IMR-90 (cell line): ENCODE measurements around the gene TKFC. TPM values are rescaled to one million over a fixed set of nuclear protein-coding genes. Genes with fewer than 3 reads are reported as not detected.

ENCODE experiments used
- ATAC-seq: fragments of 200-7000 bp; cut with Tn5 transposase; 2 replicates; pipeline ENCODE4 v1.9.1; 2020; ENCODE audit warnings: low read depth, mild to moderate bottlenecking, moderate library complexity
- BruUV-seq: library from RNA; stranded (reverse); fragments of 400-500 nt; replicated peaks from 2 replicates; lab custom pipeline; 2021; lab: Mats Ljungman, UMichigan
- CTCF ChIA-PET: fragments of 300-600 bp; formaldehyde crosslinking; extraction: SDS; loops from one replicate; lab custom pipeline; 2021; ENCODE audit warnings: antibody characterized with exemption; lab: Yijun Ruan, JAX
- POLR2A ChIA-PET: fragments of 300-600 bp; sonication (Branson Sonifier 250); formaldehyde crosslinking; loops from one replicate; lab custom pipeline; 2022; ENCODE audit warnings: antibody characterized with exemption; ENCODE audit not compliant: unreplicated experiment; lab: Charles Lee
- DNase-seq: peaks from one replicate; pipeline ENCODE4 v3.0.0; 2013
- H2AFZ ChIP-seq: replicated peaks from 2 replicates; pipeline ENCODE3; 2013; ENCODE audit warnings: low read length, mild to moderate bottlenecking; ENCODE audit not compliant: poor library complexity
- H2AK5ac ChIP-seq: 2 replicates; pipeline ENCODE4 v1.6.1; 2013; ENCODE audit warnings: low read depth, low read length, inconsistent platforms
- H2AK9ac ChIP-seq: replicated peaks from 2 replicates; pipeline ENCODE3; 2013; ENCODE audit warnings: mild to moderate bottlenecking, low read depth, low read length, moderate library complexity; ENCODE audit not compliant: poor library complexity
- H2BK120ac ChIP-seq: 2 replicates; pipeline ENCODE4 v1.6.1; 2013; ENCODE audit warnings: low read depth, low read length, inconsistent platforms
- H2BK15ac ChIP-seq: 3 replicates; pipeline ENCODE4 v1.6.1; 2013; ENCODE audit warnings: low read depth, low read length, inconsistent platforms
- H2BK20ac ChIP-seq: 2 replicates; pipeline ENCODE4 v1.6.1; 2013; ENCODE audit warnings: low read depth, mild to moderate bottlenecking, inconsistent platforms, low read length, moderate library complexity
- H2BK5ac ChIP-seq: 2 replicates; pipeline ENCODE4 v1.6.1; 2013; ENCODE audit warnings: mild to moderate bottlenecking, low read depth, low read length, inconsistent platforms; ENCODE audit not compliant: poor library complexity, severe bottlenecking
- H3K14ac ChIP-seq: replicated peaks from 2 replicates; pipeline ENCODE4 v1.6.1; 2013; ENCODE audit warnings: low read depth, low read length, inconsistent platforms
- H3K18ac ChIP-seq: 2 replicates; pipeline ENCODE4 v1.6.1; 2013; ENCODE audit warnings: low read depth, low read length, control low read depth
- H3K23ac ChIP-seq: 2 replicates; pipeline ENCODE4 v1.6.1; 2013; ENCODE audit warnings: low read depth, low read length, inconsistent platforms
- H3K27ac ChIP-seq: 2 replicates; pipeline ENCODE4 v1.5.1; 2013; ENCODE audit warnings: mild to moderate bottlenecking, control low read depth, low read length; ENCODE audit not compliant: insufficient read depth
- H3K27me3 ChIP-seq: 2 replicates; pipeline ENCODE4 v1.6.1; 2013; ENCODE audit warnings: low read length; ENCODE audit not compliant: control insufficient read depth, insufficient read depth
- H3K36me3 ChIP-seq: 2 replicates; pipeline ENCODE4 v1.6.1; 2013; ENCODE audit warnings: low read length, mixed read lengths; ENCODE audit not compliant: control insufficient read depth, insufficient read depth
- H3K4ac ChIP-seq: 2 replicates; pipeline ENCODE4 v1.6.1; 2013; ENCODE audit warnings: low read depth, low read length, inconsistent platforms
- H3K4me1 ChIP-seq: 2 replicates; pipeline ENCODE4 v1.6.1; 2013; ENCODE audit warnings: low read length, mixed read lengths; ENCODE audit not compliant: control insufficient read depth, insufficient read depth
- H3K4me2 ChIP-seq: 2 replicates; pipeline ENCODE4 v1.6.1; 2013; ENCODE audit warnings: low read depth, mild to moderate bottlenecking, control low read depth, low read length, moderate library complexity
- H3K4me3 ChIP-seq: 2 replicates; pipeline ENCODE4 v1.5.1; 2013; ENCODE audit warnings: low read depth, mild to moderate bottlenecking, control low read depth, low read length, moderate library complexity; ENCODE audit not compliant: insufficient read depth
- H3K56ac ChIP-seq: 2 replicates; pipeline ENCODE4 v1.6.1; 2013; ENCODE audit warnings: low read length, inconsistent platforms; ENCODE audit not compliant: insufficient read depth; ENCODE audit errors: extremely low read depth
- H3K79me1 ChIP-seq, 2 experiments: 2 replicates each; pipeline ENCODE4 v1.6.1; 2013; ENCODE audit warnings: low read length in 2 of 2, inconsistent platforms in 1 of 2, low read depth in 1 of 2
- H3K9ac ChIP-seq: 2 replicates; pipeline ENCODE4 v1.6.1; 2013; ENCODE audit warnings: low read depth, low read length, control low read depth
- H3K9me1 ChIP-seq: 2 replicates; pipeline ENCODE4 v1.6.1; 2013; ENCODE audit warnings: low read length, inconsistent platforms; ENCODE audit not compliant: insufficient read depth
- H3K9me3 ChIP-seq: 2 replicates; pipeline ENCODE4 v1.6.1; 2013; ENCODE audit warnings: low read length; ENCODE audit not compliant: control insufficient read depth, insufficient read depth
- H4K20me1 ChIP-seq: 2 replicates; pipeline ENCODE4 v1.6.1; 2013; ENCODE audit warnings: low read length, inconsistent platforms; ENCODE audit not compliant: insufficient read depth
- H4K5ac ChIP-seq: 2 replicates; pipeline ENCODE4 v1.6.1; 2013; ENCODE audit warnings: mild to moderate bottlenecking, low read depth, low read length, control low read depth
- H4K8ac ChIP-seq, 2 experiments: 2 replicates each; pipeline ENCODE4 v1.6.1; 2013; ENCODE audit warnings: low read depth in 2 of 2, low read length in 2 of 2, control low read depth in 1 of 2, inconsistent platforms in 1 of 2
- H4K91ac ChIP-seq: 2 replicates; pipeline ENCODE4 v1.6.1; 2013; ENCODE audit warnings: low read depth, low read length, inconsistent platforms; ENCODE audit not compliant: insufficient read depth
- CTCF ChIP-seq: conservative IDR thresholded peaks from 2 replicates; pipeline ENCODE4 v1.5.1; 2012; ENCODE audit warnings: mild to moderate bottlenecking, low read depth, low read length, improper control_type of control experiment
- MAFK ChIP-seq: IDR thresholded peaks from 2 replicates; pipeline ENCODE4 v1.6.1; 2012; ENCODE audit warnings: low read depth, low read length, improper control_type of control experiment
- MAZ ChIP-seq: IDR thresholded peaks from 2 replicates; pipeline ENCODE4 v1.6.1; 2012; ENCODE audit warnings: low read depth, mild to moderate bottlenecking, low read length, improper control_type of control experiment, moderate library complexity, borderline replicate concordance
- MXI1 ChIP-seq: IDR thresholded peaks from 2 replicates; pipeline ENCODE4 v1.6.1; 2012; ENCODE audit warnings: low read depth, mild to moderate bottlenecking, low read length, moderate library complexity, borderline replicate concordance
- NFE2L2 ChIP-seq: fragments of 150-350 bp; IDR thresholded peaks from 2 replicates; pipeline ENCODE4 v1.6.1; 2016; ENCODE audit warnings: low read depth, mild to moderate bottlenecking, low read length
- RAD21 ChIP-seq: IDR thresholded peaks from 2 replicates; pipeline ENCODE4 v1.6.1; 2012; ENCODE audit warnings: low read length, improper control_type of control experiment
- WGBS, 2 experiments: methylation state at CpG; one replicate each; pipeline versions ENCODE4 v1.1.5 to v1.1.7; 2013; ENCODE audit warnings: missing lambda C conversion rate in 2 of 2; ENCODE audit not compliant: insufficient read length in 1 of 2; ENCODE audit errors: extremely low coverage in 2 of 2; 5-methylcytosine and 5-hydroxymethylcytosine counted together
- dilution Hi-C: fragments of 300-500 bp; cut with HindIII; formaldehyde crosslinking; loops from one replicate; pipeline ENCODE4 v1.14.3; 2018; ENCODE audit warnings: low sequenced_read_pairs; ENCODE audit not compliant: unreplicated experiment
- in situ Hi-C: fragments of 300-500 bp; cut with MboI; formaldehyde crosslinking; loops from 3 replicates; pipeline ENCODE4 v1.14.3; 2019; ENCODE audit warnings: low sequenced_read_pairs, inconsistent platforms, mixed read lengths
- intact Hi-C: fragments of 100-400 bp; cut with micrococcal nuclease; formaldehyde crosslinking; loops from 2 replicates; pipeline ENCODE4 v1.10.0; 2022
- polyA plus RNA-seq, 3 experiments: library from polyadenylated mRNA; depleted of rRNA; stranded (reverse); fragments of >200 nt; gene quantifications; 2 replicates each; pipeline ENCODE4 v1.2.3, GENCODE V29; 2012; ENCODE audit warnings: low replicate concordance in 1 of 3
- total RNA-seq: library from RNA; depleted of rRNA; stranded (reverse); fragments of >200 nt; gene quantifications from 2 replicates; pipeline ENCODE4 v1.2.3, GENCODE V29; 2012

TKFC gene
- total and polyA plus RNA-seq, 2 of the 4 experiments (the other 2 are of a cell fraction), result 10.4 to 30.8 TPM

DNA sequence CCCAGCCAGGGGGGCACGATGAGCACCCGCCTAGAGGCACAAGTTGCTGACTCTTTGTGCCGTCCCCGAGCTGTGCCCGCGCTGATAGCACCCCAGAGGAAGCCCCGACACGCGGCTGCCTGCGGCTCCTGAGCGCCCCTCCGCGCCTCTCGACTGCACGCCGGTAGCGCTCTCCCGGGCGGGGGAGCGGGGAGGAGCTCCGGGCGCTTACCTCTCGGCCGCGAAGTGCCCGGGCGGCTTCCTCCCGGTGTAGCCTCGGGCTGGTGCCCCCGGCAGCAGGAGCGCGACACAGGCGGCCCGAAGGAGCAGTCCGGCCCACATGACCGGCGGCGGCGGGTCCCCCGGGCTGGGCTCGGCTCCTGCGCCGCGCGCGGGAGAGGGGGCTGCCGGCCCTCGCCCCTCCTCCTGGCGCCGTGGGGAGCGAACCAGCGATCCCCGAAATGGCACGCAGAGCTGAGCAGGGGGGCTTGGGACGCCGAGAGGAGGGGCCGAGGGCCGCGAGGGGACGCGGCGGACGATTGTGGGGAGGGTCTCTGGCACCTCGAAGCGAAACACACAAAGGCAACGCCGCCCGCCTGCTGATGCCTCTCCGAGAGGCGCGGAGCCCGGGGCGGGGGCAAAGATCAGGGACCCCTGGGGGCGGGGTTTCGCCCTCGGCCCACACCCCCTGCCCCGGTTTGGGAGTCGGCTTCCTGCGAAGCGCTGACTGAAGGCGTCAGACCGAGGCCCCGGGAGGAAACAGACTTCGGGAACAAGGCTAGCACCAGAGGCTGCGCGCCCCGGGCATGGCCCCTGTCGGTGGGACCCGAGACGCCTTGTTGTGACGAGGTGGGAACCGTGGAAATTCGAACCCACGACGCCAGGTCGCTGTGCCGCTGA is 38.1 kb upstream of the TKFC start, which contains the start of gene VWCE:
Gene VWCE (minus strand): TSS at position 600 of the 879 bp plus-strand sequence. CDS start 279 bp downstream, at position 321.
- H3K27me3 ChIP-seq, result peaks cover 2% of the 10 kb centered on the region; the same call in 1 of the 2 replicates
- peaks cover 13% of the 10 kb centered on the region; the same call in 1 of the 2 replicates for H4K20me1 ChIP-seq
- CTCF ChIA-PET, result interaction anchor here (1.0 to 2.7 kb wide), 4 partner anchors 36 to 68 kb away, joined by 3 to 7 read pairs (median 6); no protein-coding TSS in a partner anchor
- peak within 1 kb of the TSS; percentile 42 for H2BK120ac ChIP-seq
- H2AK5ac ChIP-seq, result peak within 1 kb of the TSS; percentile 51; the same call in 1 of the 2 replicates
- H3K9ac ChIP-seq, result peak within 1 kb of the TSS; percentile 80
- 9% methylated on average over 37 of the region's 97 CpGs; no CpG with 5 or more reads in 1 of the 2 experiments for WGBS, 2 experiments
- TF ChIP-seq CTCF, result peak; percentile 40
- no peak for TF ChIP-seq NFE2L2
- peak; percentile 64; the same call in 1 of the 2 replicates for TF ChIP-seq MAZ
- no peak for TF ChIP-seq MAFK
- peak; percentile 28; the same call in 1 of the 2 replicates for TF ChIP-seq RAD21
- TF ChIP-seq MXI1, result peak; percentile 50; the same call in 1 of the 2 replicates
- peaks cover 12% of the 10 kb centered on the region for H3K9me1 ChIP-seq
- H4K5ac ChIP-seq, result peak within 1 kb of the TSS; percentile 21; the same call in 1 of the 2 replicates
- H3K27ac ChIP-seq, result peak within 1 kb of the TSS; percentile 23
- dilution Hi-C loops, result no loop called here
- no peak within 1 kb of the TSS for H2BK15ac ChIP-seq
- no peaks in the 10 kb centered on the region for H3K9me3 ChIP-seq
- H2BK5ac ChIP-seq, result peak within 1 kb of the TSS; percentile 2
- peak within 1 kb of the TSS; percentile 67; the same call in 1 of the 2 replicates for H3K23ac ChIP-seq
- H3K14ac ChIP-seq, result peak within 1 kb of the TSS; percentile 81
- H3K56ac ChIP-seq, result no peak within 1 kb of the TSS
- peak within 1 kb of the TSS; percentile 48 for H3K4me3 ChIP-seq
- in situ Hi-C loops, result no loop called here
- H3K79me1 ChIP-seq, result peaks cover 0 to 11% of the 10 kb centered on the region in 2 experiments; a peak in 2 of 4 replicates
- POLR2A ChIA-PET, result no interaction called here
- H2BK20ac ChIP-seq, result no peak within 1 kb of the TSS
- H4K8ac ChIP-seq, result peak within 1 kb of the TSS in 1 of 2 experiments; percentile 80; a peak in 2 of 4 replicates
- intact Hi-C loops, result loop anchor here (1.0 kb wide), 1 partner anchor 41 kb away; no protein-coding TSS in a partner anchor
- DNase-seq, result peak; percentile 41
- peak; percentile 71 for ATAC-seq
- H3K4ac ChIP-seq, result peak within 1 kb of the TSS; percentile 52
- H3K18ac ChIP-seq, result peak within 1 kb of the TSS; percentile 48; the same call in 1 of the 2 replicates
- peak within 1 kb of the TSS; percentile 92 for H2AFZ ChIP-seq
- peaks cover 12% of the 10 kb centered on the region for H3K36me3 ChIP-seq
- H3K4me2 ChIP-seq, result peak within 1 kb of the TSS; percentile 96
- H3K4me1 ChIP-seq, result peaks cover 16% of the 10 kb centered on the region
- H4K91ac ChIP-seq, result peak within 1 kb of the TSS; percentile 49
- no TSS peak for BruUV-seq
- H2AK9ac ChIP-seq, result peak within 1 kb of the TSS; percentile 98
